Measurements from ENCODE around the gene ZNF254. TPM values are rescaled to one million over a fixed set of nuclear protein-coding genes. Genes with fewer than 3 reads are reported as not detected.

Gene ZNF254
- total RNA-seq, 2 experiments from 2014 or later, result 13.0 to 13.1 TPM

DNA sequence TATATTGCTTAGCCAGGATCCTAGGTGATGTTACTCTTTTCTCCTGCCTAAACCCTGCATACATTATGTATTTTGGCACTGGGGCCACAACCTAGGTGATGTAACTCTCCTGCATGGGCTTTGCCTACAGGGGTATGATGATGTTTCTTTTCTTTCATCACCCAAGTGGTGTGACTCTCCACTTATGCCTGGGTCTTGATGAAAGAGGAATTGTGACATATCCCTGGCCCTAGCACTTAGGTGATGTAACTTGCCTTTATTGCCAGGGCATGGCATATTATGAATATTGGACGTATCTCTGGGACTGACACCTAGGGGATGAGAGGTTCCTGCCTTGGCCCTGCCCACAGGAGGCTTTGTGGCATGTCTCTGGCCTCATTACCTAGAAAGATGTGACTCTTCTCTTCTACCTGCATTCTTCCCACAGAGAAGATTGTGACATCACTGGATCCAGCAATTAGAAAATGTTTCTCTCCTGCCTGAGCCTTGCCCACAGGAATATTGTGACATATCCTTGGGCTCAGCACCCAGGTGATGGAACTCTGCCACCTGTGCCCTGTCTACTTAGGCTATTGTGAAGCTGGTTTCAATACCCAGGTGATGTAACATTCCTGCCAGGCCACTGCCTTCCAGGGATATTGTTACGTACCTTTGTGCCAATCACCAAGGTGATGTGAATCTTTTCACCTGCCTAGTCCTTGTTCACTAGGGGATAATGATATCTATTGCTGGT lies 27.3 kb upstream of the ZNF254 start:
- H3K36me3 Mint-ChIP-seq (ENCODE audit: low read depth), result peaks cover 55% of the 10 kb centered on the region
- H3K9me3 Mint-ChIP-seq (ENCODE audit: insufficient read depth), result no peaks in the 10 kb centered on the region
- CTCF ChIA-PET, result no interaction called here
- H3K27me3 Mint-ChIP-seq (ENCODE audit: low read depth), result no peaks in the 10 kb centered on the region
- H3K4me3 Mint-ChIP-seq, result no peak overlapping the region
- no peak overlapping the region for H3K27ac Mint-ChIP-seq
- POLR2A ChIA-PET, result no interaction called here
- no peak for DNase-seq
- H3K4me1 Mint-ChIP-seq (ENCODE audit: low read depth), result peaks cover 3% of the 10 kb centered on the region
- ATAC-seq, result no peak

DNA sequence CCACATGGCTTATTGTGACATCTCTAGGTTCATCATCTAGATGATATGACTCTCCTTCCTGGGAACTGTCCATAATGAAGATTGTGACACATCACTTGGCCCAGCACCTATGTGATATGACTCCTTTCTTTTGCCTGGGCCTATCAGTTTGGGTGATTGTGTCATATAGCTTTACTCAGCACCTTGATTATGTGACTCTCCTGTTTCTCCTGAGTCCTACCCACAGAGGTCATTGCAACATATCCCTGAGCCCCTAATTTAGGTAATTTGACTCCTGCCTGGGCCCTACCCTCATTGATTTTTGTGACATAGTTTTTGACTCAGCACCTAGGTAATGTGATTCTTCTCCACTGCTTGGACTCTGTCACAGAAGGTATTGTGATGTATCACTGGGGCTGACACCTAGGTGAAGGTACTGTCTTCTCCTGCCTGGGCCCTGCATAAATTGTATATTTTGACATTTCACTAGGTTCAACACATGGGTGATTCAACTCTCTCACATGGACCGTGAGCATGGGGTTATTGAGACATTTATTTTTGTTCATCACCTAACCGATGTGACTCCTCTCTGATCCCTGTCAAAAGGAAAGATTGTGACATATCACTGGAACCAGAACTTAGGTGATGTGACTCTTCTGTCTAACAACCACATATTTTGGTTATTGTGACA lies 26.2 kb upstream of the ZNF254 start:
- DNase-seq, result no peak
- CTCF ChIA-PET, result no interaction called here
- H3K9me3 Mint-ChIP-seq (ENCODE audit: insufficient read depth), result no peaks in the 10 kb centered on the region
- POLR2A ChIA-PET, result no interaction called here
- H3K4me3 Mint-ChIP-seq, result no peak overlapping the region
- no peak overlapping the region for H3K27ac Mint-ChIP-seq
- H3K4me1 Mint-ChIP-seq (ENCODE audit: low read depth), result peaks cover 3% of the 10 kb centered on the region
- no peaks in the 10 kb centered on the region for H3K27me3 Mint-ChIP-seq (ENCODE audit: low read depth)
- peaks cover 51% of the 10 kb centered on the region for H3K36me3 Mint-ChIP-seq (ENCODE audit: low read depth)
- no peak for ATAC-seq

- ChIA-PET CTCF (no interaction called here), POLR2A (no interaction called here)
- no peaks in the 10 kb centered on the region for H3K27me3 Mint-ChIP-seq (ENCODE audit: low read depth)
- DNase-seq (no peak), ATAC-seq (no peak)
- H3K4me3 Mint-ChIP-seq, result no peak overlapping the region
- H3K9me3 Mint-ChIP-seq (ENCODE audit: insufficient read depth), result no peaks in the 10 kb centered on the region
- peaks cover 50% of the 10 kb centered on the region for H3K36me3 Mint-ChIP-seq (ENCODE audit: low read depth)
- no peak overlapping the region for H3K27ac Mint-ChIP-seq
- H3K4me1 Mint-ChIP-seq (ENCODE audit: low read depth), result peaks cover 3% of the 10 kb centered on the region
Measured at GRCh38 chr19:24062190-24062589, 24.8 kb upstream of the ZNF254 start.

GRCh38 chr19:24063295-24063694 lies 23.7 kb upstream of the ZNF254 start:
- DNase-seq (no peak), ATAC-seq (no peak)
- H3K27me3 Mint-ChIP-seq (ENCODE audit: low read depth), result no peaks in the 10 kb centered on the region
- no peak overlapping the region for H3K27ac Mint-ChIP-seq
- peaks cover 57% of the 10 kb centered on the region for H3K36me3 Mint-ChIP-seq (ENCODE audit: low read depth)
- ChIA-PET POLR2A (no interaction called here), CTCF (no interaction called here)
- no peaks in the 10 kb centered on the region for H3K9me3 Mint-ChIP-seq (ENCODE audit: insufficient read depth)
- H3K4me3 Mint-ChIP-seq, result no peak overlapping the region
- H3K4me1 Mint-ChIP-seq (ENCODE audit: low read depth), result peaks cover 3% of the 10 kb centered on the region

- DNase-seq, result no peak
- Mint-ChIP-seq H3K36me3 (ENCODE audit: low read depth) (peaks cover 54% of the 10 kb centered on the region), H3K27ac (no peak overlapping the region), H3K27me3 (ENCODE audit: low read depth) (no peaks in the 10 kb centered on the region), H3K4me3 (no peak overlapping the region), H3K9me3 (ENCODE audit: insufficient read depth) (no peaks in the 10 kb centered on the region), H3K4me1 (ENCODE audit: low read depth) (peaks cover 3% of the 10 kb centered on the region)
- no peak for ATAC-seq
- ChIA-PET POLR2A (no interaction called here), CTCF (no interaction called here)
Measured at GRCh38 chr19:24064175-24064574, 22.8 kb upstream of the ZNF254 start.

- H3K36me3 Mint-ChIP-seq (ENCODE audit: low read depth), result peaks cover 48% of the 10 kb centered on the region
- peaks cover 3% of the 10 kb centered on the region for H3K4me1 Mint-ChIP-seq (ENCODE audit: low read depth)
- ATAC-seq (no peak), DNase-seq (no peak)
- ChIA-PET POLR2A (no interaction called here), CTCF (no interaction called here)
- no peak overlapping the region for H3K4me3 Mint-ChIP-seq
- H3K9me3 Mint-ChIP-seq (ENCODE audit: insufficient read depth), result no peaks in the 10 kb centered on the region
- no peaks in the 10 kb centered on the region for H3K27me3 Mint-ChIP-seq (ENCODE audit: low read depth)
- H3K27ac Mint-ChIP-seq, result no peak overlapping the region
Measured at GRCh38 chr19:24065243-24065642, 21.7 kb upstream of the ZNF254 start.

DNA sequence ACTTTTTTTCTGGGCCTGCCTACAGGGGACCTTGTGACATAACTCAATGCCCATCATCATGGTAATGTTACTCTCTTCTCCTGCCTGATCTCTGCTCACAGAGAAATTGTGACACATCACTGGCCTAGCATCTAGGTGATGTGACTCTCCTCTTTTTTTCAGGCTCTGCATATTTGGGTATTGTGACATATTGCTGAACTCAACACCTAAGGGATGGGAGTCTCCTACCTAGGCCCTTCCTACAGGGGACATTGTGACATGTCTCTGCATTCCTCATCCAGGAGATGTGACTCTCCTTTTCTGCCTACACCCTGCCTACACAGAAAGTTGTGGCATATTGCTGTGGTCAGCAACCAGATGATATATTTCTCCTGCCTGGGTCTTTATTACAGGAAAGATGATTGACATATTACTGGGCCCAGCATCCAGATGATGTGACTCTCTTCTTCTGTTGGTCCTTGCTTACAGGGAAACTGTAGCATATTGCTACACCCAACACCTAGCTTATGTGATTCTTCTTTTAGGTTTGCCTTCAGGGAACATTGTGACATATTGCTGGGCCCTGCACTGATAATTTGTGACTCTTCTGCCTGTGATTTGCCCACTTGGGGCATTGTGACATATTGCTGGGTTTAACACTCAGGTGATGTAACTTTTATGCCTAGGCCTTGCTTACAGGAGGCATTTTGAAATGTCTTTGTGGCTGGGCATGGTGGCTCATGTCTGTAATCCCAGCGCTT lies 21.0 kb upstream of the ZNF254 start:
- H3K4me3 Mint-ChIP-seq, result no peak overlapping the region
- CTCF ChIA-PET, result no interaction called here
- POLR2A ChIA-PET, result no interaction called here
- ATAC-seq, result no peak
- no peaks in the 10 kb centered on the region for H3K27me3 Mint-ChIP-seq (ENCODE audit: low read depth)
- peaks cover 40% of the 10 kb centered on the region for H3K36me3 Mint-ChIP-seq (ENCODE audit: low read depth)
- no peak overlapping the region for H3K27ac Mint-ChIP-seq
- no peak for DNase-seq
- peaks cover 3% of the 10 kb centered on the region for H3K4me1 Mint-ChIP-seq (ENCODE audit: low read depth)
- no peaks in the 10 kb centered on the region for H3K9me3 Mint-ChIP-seq (ENCODE audit: insufficient read depth)

GRCh38 chr19:24069905-24070657 lies 16.9 kb upstream of the ZNF254 start:
- CTCF ChIA-PET, result no interaction called here
- Mint-ChIP-seq H3K27ac (no peak overlapping the region), H3K4me3 (no peak overlapping the region), H3K4me1 (ENCODE audit: low read depth) (no peaks in the 10 kb centered on the region), H3K36me3 (ENCODE audit: low read depth) (peaks cover 55% of the 10 kb centered on the region), H3K27me3 (ENCODE audit: low read depth) (no peaks in the 10 kb centered on the region), H3K9me3 (ENCODE audit: insufficient read depth) (peaks cover 5% of the 10 kb centered on the region)
- POLR2A ChIA-PET, result no interaction called here
- no peak for DNase-seq
- ATAC-seq, result no peak

- H3K4me3 Mint-ChIP-seq, result no peak overlapping the region
- no peaks in the 10 kb centered on the region for H3K4me1 Mint-ChIP-seq (ENCODE audit: low read depth)
- DNase-seq (no peak), ATAC-seq (no peak)
- H3K36me3 Mint-ChIP-seq (ENCODE audit: low read depth), result peaks cover 61% of the 10 kb centered on the region
- CTCF ChIA-PET, result no interaction called here
- no peaks in the 10 kb centered on the region for H3K27me3 Mint-ChIP-seq (ENCODE audit: low read depth)
- H3K27ac Mint-ChIP-seq, result no peak overlapping the region
- H3K9me3 Mint-ChIP-seq (ENCODE audit: insufficient read depth), result peaks cover 12% of the 10 kb centered on the region
- POLR2A ChIA-PET, result interaction anchor here (1.4 kb wide), 1 partner anchor 16 kb away, joined by 4 read pairs; the partner anchor contains the start of gene ZNF254
Measured at GRCh38 chr19:24071078-24071477, 15.9 kb upstream of the ZNF254 start.

GRCh38 chr19:24072720-24073119 lies 14.3 kb upstream of the ZNF254 start:
- no peak for ATAC-seq
- POLR2A ChIA-PET, result no interaction called here
- H3K27me3 Mint-ChIP-seq (ENCODE audit: low read depth), result no peaks in the 10 kb centered on the region
- peaks cover 16% of the 10 kb centered on the region for H3K9me3 Mint-ChIP-seq (ENCODE audit: insufficient read depth)
- CTCF ChIA-PET, result no interaction called here
- no peak overlapping the region for H3K27ac Mint-ChIP-seq
- H3K4me3 Mint-ChIP-seq, result no peak overlapping the region
- peaks cover 55% of the 10 kb centered on the region for H3K36me3 Mint-ChIP-seq (ENCODE audit: low read depth)
- no peak for DNase-seq
- H3K4me1 Mint-ChIP-seq (ENCODE audit: low read depth), result no peaks in the 10 kb centered on the region

- Mint-ChIP-seq H3K4me3 (no peak overlapping the region), H3K9me3 (ENCODE audit: insufficient read depth) (peaks cover 16% of the 10 kb centered on the region), H3K36me3 (ENCODE audit: low read depth) (peaks cover 47% of the 10 kb centered on the region), H3K27me3 (ENCODE audit: low read depth) (no peaks in the 10 kb centered on the region), H3K27ac (no peak overlapping the region), H3K4me1 (ENCODE audit: low read depth) (no peaks in the 10 kb centered on the region)
- ChIA-PET CTCF (no interaction called here), POLR2A (no interaction called here)
- no peak for DNase-seq
- ATAC-seq, result no peak
Measured at GRCh38 chr19:24073807-24074206, 13.2 kb upstream of the ZNF254 start.

All from activated CD8-positive, alpha-beta T cell treated with anti-CD3 and anti-CD28 coated beads, Interleukin-2, amount 10 ng/mL, durations not matched to agents 7 days and 5 days (primary cell).